Esophagus muscularis mucosa (tissue), 4 donors: Measurements from ENCODE around the gene NEK4. TPM values are rescaled to one million over a fixed set of nuclear protein-coding genes. Genes with fewer than 3 reads are reported as not detected.

ENCODE experiments used
- DNase-seq: peaks from one replicate; pipeline ENCODE4 v3.0.0-alpha.2; 2017; ENCODE audit errors: extremely low spot score
- H3K27ac ChIP-seq, 4 donors: fragments of 200-600 bp; sonication (generic); replicated peaks in 1 of 4; 1 replicate in 3 of 4; 2 replicates in 1 of 4; pipeline ENCODE4 v1.5.1; 2016 to 2019; ENCODE audit warnings: mild to moderate bottlenecking in 1 of 4
- H3K27me3 ChIP-seq, 4 donors: fragments of 200-600 bp; sonication (generic); one replicate each; pipeline versions ENCODE4 v1.5.1 to v1.6.0; 2016 to 2019
- H3K36me3 ChIP-seq, 4 donors: fragments of 200-600 bp; sonication (generic); one replicate each; pipeline ENCODE4 v1.5.1; 2016 to 2019
- H3K4me1 ChIP-seq, 4 donors: fragments of 200-600 bp; sonication (generic); one replicate each; pipeline ENCODE4 v1.5.1; 2016 to 2019
- H3K4me3 ChIP-seq, 4 donors: fragments of 200-600 bp; sonication (generic); 1 replicate in 2 of 4; 2 replicates in 2 of 4; pipeline ENCODE4 v1.5.1; 2016 to 2019; ENCODE audit warnings: mild to moderate bottlenecking in 4 of 4, moderate library complexity in 1 of 4
- H3K9me3 ChIP-seq, 4 donors: fragments of 200-600 bp; sonication (generic); 1 replicate in 3 of 4; 2 replicates in 1 of 4; pipeline ENCODE4 v1.5.1; 2016 to 2019
- EP300 ChIP-seq: sonication (generic); formaldehyde crosslinking; IDR thresholded peaks from one replicate; pipeline ENCODE4 v1.6.1; 2017; ENCODE audit warnings: antibody characterized with exemption
- POLR2A ChIP-seq: fragments of 450-650 bp; IDR thresholded peaks from one replicate; pipeline ENCODE4 v1.6.1; 2017; ENCODE audit warnings: antibody characterized with exemption, moderate library complexity, mild to moderate bottlenecking, low read depth
- POLR2AphosphoS5 ChIP-seq, 2 donors: sonication (generic); formaldehyde crosslinking; IDR thresholded peaks; one replicate each; pipeline ENCODE4 v1.6.1; 2017; ENCODE audit warnings: antibody characterized with exemption in 2 of 2
- WGBS: methylation state at CpG from one replicate; pipeline ENCODE4 v1.1.5; 2018; 5-methylcytosine and 5-hydroxymethylcytosine counted together
- intact Hi-C: fragments of 100-400 bp; cut with DNase I; formaldehyde crosslinking; loops from one replicate; pipeline ENCODE4 v1.15.1; 2023
- total RNA-seq, 4 donors: library from RNA; depleted of rRNA; stranded (reverse); fragments of >200 nt; gene quantifications; one replicate each; pipeline versions ENCODE4 v1.1.0 to v1.2.1, GENCODE V29; 2016
- TF ChIP-seq, protein P1 (sequence below), 3 experiments: fragments of 200-600 bp in 2 of 3; fragments of 450-650 bp in 1 of 3; sonication (generic) in 2 of 3; IDR thresholded peaks; one replicate each; pipeline ENCODE4 v1.5.1; 2017 to 2019; ENCODE audit warnings: antibody characterized with exemption in 3 of 3, mild to moderate bottlenecking in 2 of 3, moderate library complexity in 1 of 3

NEK4 gene
- total RNA-seq, 4 donors from 2014 or later: 19.1 to 29.2 (median 23.6) TPM

DNA sequence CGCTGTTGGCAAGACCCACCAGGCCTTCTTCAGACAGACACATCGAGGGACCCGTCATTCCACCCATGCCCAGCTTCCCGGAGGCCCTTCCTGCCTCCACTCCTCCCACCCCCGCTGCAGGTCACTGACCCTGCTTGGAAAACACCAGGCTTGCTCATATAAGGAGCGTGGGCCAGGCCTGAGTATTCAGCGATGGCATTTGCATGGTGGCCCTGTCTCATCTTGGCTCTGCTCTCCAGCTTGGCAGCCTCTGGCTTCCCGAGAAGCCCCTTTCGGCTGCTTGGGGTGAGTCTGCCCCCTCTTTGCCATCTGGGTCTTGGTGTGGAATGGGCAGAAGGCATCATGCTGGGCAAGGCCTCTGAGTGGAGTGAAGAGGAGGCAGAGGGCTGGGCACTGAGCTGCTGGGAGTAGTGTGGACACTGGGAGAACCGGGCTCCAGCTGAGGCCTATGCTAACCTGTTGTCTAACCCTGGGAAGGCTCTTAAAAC lies 23.9 kb upstream of the NEK4 start, which contains the start of gene ITIH3:
ITIH3 (plus strand) TSS at position 185 of the 488 bp plus-strand sequence; CDS start at position 193, 8 bp downstream.
- no peak for DNase-seq
- Histone ChIP-seq H3K27me3 (no peaks in the 10 kb centered on the region), H3K27ac (no peak within 1 kb of the TSS), H3K4me3 (no peak within 1 kb of the TSS), H3K36me3 (no peaks in the 10 kb centered on the region), H3K4me1 (no peaks in the 10 kb centered on the region), H3K9me3 (no peaks in the 10 kb centered on the region)
- TF ChIP-seq POLR2A (no peak), POLR2AphosphoS5 (IDR thresholded peaks at IDR 0.05) (no peak), EP300 (no peak)
- TF ChIP-seq, protein P1, sequence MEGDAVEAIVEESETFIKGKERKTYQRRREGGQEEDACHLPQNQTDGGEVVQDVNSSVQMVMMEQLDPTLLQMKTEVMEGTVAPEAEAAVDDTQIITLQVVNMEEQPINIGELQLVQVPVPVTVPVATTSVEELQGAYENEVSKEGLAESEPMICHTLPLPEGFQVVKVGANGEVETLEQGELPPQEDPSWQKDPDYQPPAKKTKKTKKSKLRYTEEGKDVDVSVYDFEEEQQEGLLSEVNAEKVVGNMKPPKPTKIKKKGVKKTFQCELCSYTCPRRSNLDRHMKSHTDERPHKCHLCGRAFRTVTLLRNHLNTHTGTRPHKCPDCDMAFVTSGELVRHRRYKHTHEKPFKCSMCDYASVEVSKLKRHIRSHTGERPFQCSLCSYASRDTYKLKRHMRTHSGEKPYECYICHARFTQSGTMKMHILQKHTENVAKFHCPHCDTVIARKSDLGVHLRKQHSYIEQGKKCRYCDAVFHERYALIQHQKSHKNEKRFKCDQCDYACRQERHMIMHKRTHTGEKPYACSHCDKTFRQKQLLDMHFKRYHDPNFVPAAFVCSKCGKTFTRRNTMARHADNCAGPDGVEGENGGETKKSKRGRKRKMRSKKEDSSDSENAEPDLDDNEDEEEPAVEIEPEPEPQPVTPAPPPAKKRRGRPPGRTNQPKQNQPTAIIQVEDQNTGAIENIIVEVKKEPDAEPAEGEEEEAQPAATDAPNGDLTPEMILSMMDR (IDR thresholded peaks at IDR 0.05): no peak
- intact Hi-C loops: no loop called here
- WGBS: 77% methylated on average over 7 of the region's 10 CpGs

DNA sequence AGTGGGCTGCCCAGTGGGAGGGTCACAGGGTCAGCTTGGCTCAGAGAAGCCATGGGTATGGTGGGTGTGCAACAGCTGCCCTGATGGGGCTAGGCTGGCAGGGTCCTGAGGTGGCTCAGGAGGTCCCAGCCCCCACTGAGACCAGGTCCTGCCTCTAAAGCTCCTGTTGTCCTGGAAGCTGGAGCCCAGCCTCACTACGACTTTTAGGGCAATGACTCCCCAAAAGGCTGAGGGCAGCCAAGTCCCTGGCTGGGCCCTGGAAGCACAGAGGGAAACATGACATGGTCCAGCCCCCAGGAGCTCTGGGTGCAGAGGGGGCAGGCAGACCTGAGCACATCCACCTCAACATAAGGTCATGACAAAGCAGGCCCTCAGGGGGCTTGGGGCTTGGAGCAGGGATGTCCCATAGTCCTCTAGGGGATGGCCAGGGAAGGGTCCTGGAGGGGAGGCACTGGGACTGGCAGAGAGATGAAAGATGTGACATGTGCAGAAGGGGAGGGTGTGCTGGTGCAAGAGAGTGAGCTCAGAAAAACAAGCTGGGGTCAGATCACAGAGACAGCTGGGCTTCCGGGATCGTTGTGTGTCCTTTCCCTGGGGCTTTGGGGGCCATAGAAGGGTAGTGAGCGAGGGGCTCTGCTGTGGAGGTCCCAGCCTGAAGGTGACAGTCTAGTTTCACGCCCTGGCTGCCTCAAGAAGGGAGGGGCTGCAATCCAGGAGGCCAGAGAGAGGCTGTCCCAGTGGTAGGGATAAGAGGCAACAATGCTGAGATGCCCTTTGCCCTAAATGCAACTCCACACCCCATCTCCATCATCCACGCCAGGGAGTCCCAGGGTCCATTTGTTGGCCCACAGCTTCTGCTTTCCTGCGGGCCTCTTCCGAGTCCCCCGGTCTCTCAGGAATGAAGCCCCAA lies 23.2 kb upstream of the NEK4 start:
- H3K4me3 ChIP-seq: no peak overlapping the region
- no peak overlapping the region for H3K27ac ChIP-seq
- H3K4me1 ChIP-seq: no peaks in the 10 kb centered on the region
- no peak for DNase-seq
- WGBS: 73% methylated on average over 7 of the region's 9 CpGs
- no peaks in the 10 kb centered on the region for H3K9me3 ChIP-seq
- TF ChIP-seq, protein P1 (IDR thresholded peaks at IDR 0.05): no peak
- TF ChIP-seq POLR2A: no peak
- TF ChIP-seq POLR2AphosphoS5 (IDR thresholded peaks at IDR 0.05): no peak
- no peak for TF ChIP-seq EP300
- intact Hi-C loops: no loop called here
- H3K36me3 ChIP-seq: no peaks in the 10 kb centered on the region
- no peaks in the 10 kb centered on the region for H3K27me3 ChIP-seq

DNA sequence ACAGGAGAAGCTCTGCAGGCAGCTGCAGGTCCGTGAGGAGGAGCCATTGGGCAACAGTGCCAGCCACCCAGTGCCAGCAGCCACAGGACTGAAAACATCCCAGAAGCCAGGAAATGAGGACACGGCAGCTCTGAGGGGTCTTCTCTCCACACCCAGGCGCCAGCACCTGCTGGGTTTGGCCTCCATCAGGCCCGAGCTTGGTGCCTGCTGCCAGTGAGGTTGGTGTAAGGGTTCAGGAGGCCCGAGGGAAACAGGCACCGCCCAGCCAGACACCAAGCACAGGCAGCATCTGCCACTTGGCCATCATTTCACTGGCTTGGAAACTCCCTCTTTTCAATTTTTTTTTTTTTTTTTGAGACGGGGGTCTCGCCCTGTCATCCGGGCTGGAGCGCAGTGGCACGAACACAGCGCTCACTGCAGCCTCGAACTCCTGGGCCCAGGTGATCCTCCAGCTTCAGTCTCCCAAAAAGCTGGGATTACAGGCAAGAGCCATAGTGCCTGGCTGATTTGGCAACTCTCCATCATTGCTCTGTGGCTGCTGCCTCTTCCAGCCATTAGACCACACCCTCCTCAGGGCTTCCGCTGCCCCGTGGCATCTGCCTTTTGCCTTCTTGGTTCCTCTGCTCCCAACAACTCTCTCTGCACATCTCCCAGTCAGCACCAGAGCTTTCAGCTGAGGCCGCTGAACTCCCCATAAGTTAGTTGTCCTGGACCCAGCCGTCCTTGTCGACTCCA lies 22.4 kb upstream of the NEK4 start:
- H3K36me3 ChIP-seq: no peaks in the 10 kb centered on the region
- 80% methylated on average over 16 of the region's 18 CpGs for WGBS
- H3K4me3 ChIP-seq: no peak overlapping the region
- TF ChIP-seq POLR2A: no peak
- no peaks in the 10 kb centered on the region for H3K27me3 ChIP-seq
- intact Hi-C loops: no loop called here
- DNase-seq: no peak
- H3K4me1 ChIP-seq: no peaks in the 10 kb centered on the region
- no peak overlapping the region for H3K27ac ChIP-seq
- H3K9me3 ChIP-seq: no peaks in the 10 kb centered on the region

DNA sequence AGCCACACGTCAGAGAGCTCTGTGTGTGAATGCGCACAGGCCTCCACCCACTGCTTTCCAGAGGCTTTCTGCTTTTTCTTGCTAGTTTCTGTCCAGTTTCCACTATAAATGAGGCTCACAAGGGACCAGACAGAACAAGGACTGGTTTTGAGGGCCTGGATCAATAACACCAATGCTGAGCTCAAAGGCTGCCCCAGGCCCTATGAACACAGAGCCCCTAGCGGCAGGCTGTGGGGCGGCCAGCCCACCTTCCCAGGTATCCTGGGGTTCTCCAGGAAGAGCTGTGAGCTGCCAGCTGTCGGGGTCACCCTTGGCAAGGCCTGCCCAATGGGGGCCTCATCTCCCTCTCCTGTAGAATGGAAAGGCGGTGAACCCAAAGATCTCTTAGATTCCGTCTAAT lies 21.7 kb upstream of the NEK4 start:
- no peaks in the 10 kb centered on the region for H3K27me3 ChIP-seq
- no peaks in the 10 kb centered on the region for H3K9me3 ChIP-seq
- TF ChIP-seq, protein P1 (IDR thresholded peaks at IDR 0.05): no peak
- TF ChIP-seq POLR2A (no peak), POLR2AphosphoS5 (IDR thresholded peaks at IDR 0.05) (no peak), EP300 (no peak)
- no peak for DNase-seq
- intact Hi-C loops: no loop called here
- 95% methylated on average over 3 of the region's 7 CpGs for WGBS
- H3K27ac ChIP-seq: no peak overlapping the region
- no peaks in the 10 kb centered on the region for H3K4me1 ChIP-seq
- no peaks in the 10 kb centered on the region for H3K36me3 ChIP-seq
- no peak overlapping the region for H3K4me3 ChIP-seq

DNA sequence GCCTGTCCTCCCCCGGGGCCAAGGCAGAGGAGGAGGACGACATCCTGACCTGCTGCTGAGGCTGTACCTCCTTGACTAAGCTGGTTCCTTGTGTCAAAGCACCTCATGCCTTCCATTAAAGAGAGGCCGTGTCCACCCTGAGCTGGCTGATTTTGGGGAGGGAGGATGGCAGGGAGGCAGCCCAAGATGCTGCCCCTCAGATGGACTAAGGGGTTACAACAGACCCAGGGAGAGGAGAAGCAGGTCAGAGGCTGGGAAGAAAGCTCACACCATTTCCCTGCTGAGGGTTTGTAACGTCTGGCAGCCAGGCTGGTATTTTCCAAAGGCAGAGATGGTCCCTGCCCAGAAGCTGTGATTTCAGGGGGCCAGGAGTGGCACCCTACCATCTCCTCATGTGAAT lies 21.2 kb upstream of the NEK4 start:
- TF ChIP-seq EP300 (no peak), POLR2A (no peak), POLR2AphosphoS5 (IDR thresholded peaks at IDR 0.05) (no peak)
- TF ChIP-seq, protein P1 (IDR thresholded peaks at IDR 0.05): no peak
- Histone ChIP-seq H3K27me3 (no peaks in the 10 kb centered on the region), H3K36me3 (no peaks in the 10 kb centered on the region), H3K27ac (no peak overlapping the region), H3K4me1 (no peaks in the 10 kb centered on the region), H3K9me3 (no peaks in the 10 kb centered on the region), H3K4me3 (no peak overlapping the region)
- intact Hi-C loops: no loop called here
- 78% methylated on average over 3 of the region's 4 CpGs for WGBS
- DNase-seq: no peak
